Measurements from ENCODE around the gene FAM107B.

The FAM107B gene

GRCh38 chr10:14774214-14774580 lies 500 bp downstream of the FAM107B start:
- no peak overlapping the region for H3K4me3 ChIP-seq (ENCODE audit: low read depth, low read length)
- no peaks in the 10 kb centered on the region for H3K4me1 ChIP-seq (ENCODE audit: control insufficient read depth, insufficient read depth, low read length)
- H3K9me3 ChIP-seq (ENCODE audit: control insufficient read depth, insufficient read depth, low read depth, low read length): no peaks in the 10 kb centered on the region
- TF ChIP-seq ZNF48 (tag by site-specific recombination; IDR thresholded peaks at IDR 0.05) (no peak), OVOL3 (tag by site-specific recombination; IDR thresholded peaks at IDR 0.05) (no peak), KLF8 (tag by site-specific recombination; IDR thresholded peaks at IDR 0.05) (no peak), ZNF610 (tag by site-specific recombination; IDR thresholded peaks at IDR 0.05; ENCODE audit: borderline replicate concordance) (no peak), ZBTB48 (tag by site-specific recombination; IDR thresholded peaks at IDR 0.05) (no peak), ZNF26 (tag by site-specific recombination; IDR thresholded peaks at IDR 0.05) (no peak), ZNF24 (tag by site-specific recombination; IDR thresholded peaks at IDR 0.05) (no peak), ZNF350 (tag by site-specific recombination; IDR thresholded peaks at IDR 0.05) (no peak), ZBTB7A (tag by site-specific recombination; IDR thresholded peaks at IDR 0.05; ENCODE audit: low read depth) (no peak), ZNF19 (tag by site-specific recombination; IDR thresholded peaks at IDR 0.05; ENCODE audit: low read depth) (no peak), ZNF174 (tag by site-specific recombination; IDR thresholded peaks at IDR 0.05) (no peak), KLF17 (tag by site-specific recombination; IDR thresholded peaks at IDR 0.05) (no peak), PATZ1 (tag by site-specific recombination; IDR thresholded peaks at IDR 0.05) (no peak)
- TF ChIP-seq, protein P1, sequence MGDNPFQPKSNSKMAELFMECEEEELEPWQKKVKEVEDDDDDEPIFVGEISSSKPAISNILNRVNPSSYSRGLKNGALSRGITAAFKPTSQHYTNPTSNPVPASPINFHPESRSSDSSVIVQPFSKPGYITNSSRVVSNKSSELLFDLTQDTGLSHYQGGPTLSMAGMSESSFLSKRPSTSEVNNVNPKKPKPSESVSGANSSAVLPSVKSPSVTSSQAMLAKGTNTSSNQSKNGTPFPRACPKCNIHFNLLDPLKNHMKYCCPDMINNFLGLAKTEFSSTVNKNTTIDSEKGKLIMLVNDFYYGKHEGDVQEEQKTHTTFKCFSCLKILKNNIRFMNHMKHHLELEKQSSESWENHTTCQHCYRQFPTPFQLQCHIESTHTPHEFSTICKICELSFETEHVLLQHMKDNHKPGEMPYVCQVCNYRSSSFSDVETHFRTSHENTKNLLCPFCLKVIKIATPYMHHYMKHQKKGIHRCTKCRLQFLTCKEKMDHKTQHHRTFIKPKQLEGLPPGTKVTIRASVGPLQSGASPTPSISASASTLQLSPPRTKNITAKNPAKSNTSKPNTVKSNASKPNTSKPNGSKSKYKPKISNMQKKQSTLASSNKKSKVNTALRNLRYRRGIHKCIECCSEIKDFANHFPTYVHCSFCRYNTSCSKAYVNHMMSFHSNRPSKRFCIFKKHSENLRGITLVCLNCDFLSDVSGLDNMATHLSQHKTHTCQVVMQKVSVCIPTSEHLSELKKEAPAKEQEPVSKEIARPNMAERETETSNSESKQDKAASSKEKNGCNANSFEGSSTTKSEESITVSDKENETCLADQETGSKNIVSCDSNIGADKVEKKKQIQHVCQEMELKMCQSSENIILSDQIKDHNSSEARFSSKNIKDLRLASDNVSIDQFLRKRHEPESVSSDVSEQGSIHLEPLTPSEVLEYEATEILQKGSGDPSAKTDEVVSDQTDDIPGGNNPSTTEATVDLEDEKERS (tag by site-specific recombination; IDR thresholded peaks at IDR 0.05): no peak
- TF ChIP-seq, protein P2, sequence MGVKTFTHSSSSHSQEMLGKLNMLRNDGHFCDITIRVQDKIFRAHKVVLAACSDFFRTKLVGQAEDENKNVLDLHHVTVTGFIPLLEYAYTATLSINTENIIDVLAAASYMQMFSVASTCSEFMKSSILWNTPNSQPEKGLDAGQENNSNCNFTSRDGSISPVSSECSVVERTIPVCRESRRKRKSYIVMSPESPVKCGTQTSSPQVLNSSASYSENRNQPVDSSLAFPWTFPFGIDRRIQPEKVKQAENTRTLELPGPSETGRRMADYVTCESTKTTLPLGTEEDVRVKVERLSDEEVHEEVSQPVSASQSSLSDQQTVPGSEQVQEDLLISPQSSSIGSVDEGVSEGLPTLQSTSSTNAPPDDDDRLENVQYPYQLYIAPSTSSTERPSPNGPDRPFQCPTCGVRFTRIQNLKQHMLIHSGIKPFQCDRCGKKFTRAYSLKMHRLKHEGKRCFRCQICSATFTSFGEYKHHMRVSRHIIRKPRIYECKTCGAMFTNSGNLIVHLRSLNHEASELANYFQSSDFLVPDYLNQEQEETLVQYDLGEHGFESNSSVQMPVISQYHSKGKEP (tag by site-specific recombination; IDR thresholded peaks at IDR 0.05): no peak
- TF ChIP-seq, protein P3, sequence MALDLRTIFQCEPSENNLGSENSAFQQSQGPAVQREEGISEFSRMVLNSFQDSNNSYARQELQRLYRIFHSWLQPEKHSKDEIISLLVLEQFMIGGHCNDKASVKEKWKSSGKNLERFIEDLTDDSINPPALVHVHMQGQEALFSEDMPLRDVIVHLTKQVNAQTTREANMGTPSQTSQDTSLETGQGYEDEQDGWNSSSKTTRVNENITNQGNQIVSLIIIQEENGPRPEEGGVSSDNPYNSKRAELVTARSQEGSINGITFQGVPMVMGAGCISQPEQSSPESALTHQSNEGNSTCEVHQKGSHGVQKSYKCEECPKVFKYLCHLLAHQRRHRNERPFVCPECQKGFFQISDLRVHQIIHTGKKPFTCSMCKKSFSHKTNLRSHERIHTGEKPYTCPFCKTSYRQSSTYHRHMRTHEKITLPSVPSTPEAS (tag by site-specific recombination; IDR thresholded peaks at IDR 0.05): no peak
- ChIA-PET CTCF (no interaction called here), POLR2A (no interaction called here)
- H3K27ac ChIP-seq (ENCODE audit: extremely low read depth, low read depth, low read length): no peak overlapping the region
- H3K36me3 ChIP-seq (ENCODE audit: control insufficient read depth in 2 of 2, insufficient read depth in 1 of 2, low read length in 2 of 2): no peaks in the 10 kb centered on the region

All from HEK293 (cell line).